ENCODE data around the gene INPP5E. TPM values are rescaled to one million over a fixed set of nuclear protein-coding genes. Genes with fewer than 3 reads are reported as not detected.

INPP5E gene
- total and polyA plus RNA-seq, 10 donors, result 7.8 to 25.3 (median 17.3) TPM

DNA sequence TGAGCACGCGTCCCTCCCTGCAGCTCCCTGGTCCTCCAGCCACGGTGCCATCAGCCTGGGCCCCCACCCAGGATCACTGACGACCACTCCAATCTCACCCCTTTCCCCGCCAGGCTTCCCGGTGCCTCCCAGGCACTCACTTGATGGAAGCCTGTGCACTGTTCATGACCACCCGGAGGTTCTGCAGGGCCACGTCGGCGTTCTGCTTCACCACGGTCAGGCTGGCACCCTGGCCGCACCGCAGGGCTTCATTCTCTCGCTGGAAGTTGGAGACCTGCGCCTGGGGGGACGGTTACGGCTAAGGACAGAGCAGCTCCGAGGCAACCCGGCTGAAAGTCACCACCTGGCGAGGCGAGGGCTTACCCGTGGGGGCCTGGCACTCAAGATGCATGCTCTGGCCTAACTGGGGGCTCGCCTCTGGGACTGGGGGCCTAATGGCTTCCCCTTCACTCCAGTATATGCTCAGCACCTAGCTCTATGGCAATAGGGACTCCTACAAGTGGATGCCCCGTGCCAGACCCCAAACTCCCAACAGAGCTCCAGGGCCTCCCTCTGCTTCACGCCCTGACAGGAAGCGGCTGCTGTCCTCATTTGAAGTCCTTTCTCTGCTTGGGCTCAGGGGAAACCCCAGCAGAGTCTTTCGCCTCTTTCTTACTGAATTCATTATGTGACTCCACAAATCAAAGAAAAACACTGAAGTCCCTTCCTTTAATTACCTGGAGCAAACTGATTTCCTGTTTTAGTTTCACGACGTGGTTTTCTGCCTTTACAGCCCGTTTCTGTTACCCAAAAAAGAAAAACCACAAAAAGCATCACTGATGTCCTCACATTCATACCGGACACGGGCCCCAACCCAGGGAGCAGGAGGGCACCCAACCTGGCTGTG, 35.5 kb downstream of the INPP5E start:
- Histone ChIP-seq H3K27me3 (replicated peaks in 1 of 7) (no peaks in the 10 kb centered on the region), H3K9me3 (no peaks in the 10 kb centered on the region), H3K4me1 (peaks cover 19 to 81% (median 49%) of the 10 kb centered on the region in 6 donors), H3K4me3 (peak overlapping the region in 1 of 8 donors; percentile 41), H3K27ac (peak overlapping the region; percentile 16 to 87 (median 70)), H3K36me3 (peaks cover 0 to 63% (median 37%) of the 10 kb centered on the region in 6 donors)
- peak; percentile 80 for DNase-seq
- 67 to 72% (median 71%) methylated on average over 24 to 32 of the region's 32 CpGs for WGBS, 5 donors
- intact Hi-C loops (cut with DNase I; ENCODE audit: low total_unique reads), result no loop called here
- TF ChIP-seq, protein P1, sequence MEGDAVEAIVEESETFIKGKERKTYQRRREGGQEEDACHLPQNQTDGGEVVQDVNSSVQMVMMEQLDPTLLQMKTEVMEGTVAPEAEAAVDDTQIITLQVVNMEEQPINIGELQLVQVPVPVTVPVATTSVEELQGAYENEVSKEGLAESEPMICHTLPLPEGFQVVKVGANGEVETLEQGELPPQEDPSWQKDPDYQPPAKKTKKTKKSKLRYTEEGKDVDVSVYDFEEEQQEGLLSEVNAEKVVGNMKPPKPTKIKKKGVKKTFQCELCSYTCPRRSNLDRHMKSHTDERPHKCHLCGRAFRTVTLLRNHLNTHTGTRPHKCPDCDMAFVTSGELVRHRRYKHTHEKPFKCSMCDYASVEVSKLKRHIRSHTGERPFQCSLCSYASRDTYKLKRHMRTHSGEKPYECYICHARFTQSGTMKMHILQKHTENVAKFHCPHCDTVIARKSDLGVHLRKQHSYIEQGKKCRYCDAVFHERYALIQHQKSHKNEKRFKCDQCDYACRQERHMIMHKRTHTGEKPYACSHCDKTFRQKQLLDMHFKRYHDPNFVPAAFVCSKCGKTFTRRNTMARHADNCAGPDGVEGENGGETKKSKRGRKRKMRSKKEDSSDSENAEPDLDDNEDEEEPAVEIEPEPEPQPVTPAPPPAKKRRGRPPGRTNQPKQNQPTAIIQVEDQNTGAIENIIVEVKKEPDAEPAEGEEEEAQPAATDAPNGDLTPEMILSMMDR (IDR thresholded peaks at IDR 0.05 in 8 of 11, conservative IDR thresholded peaks at IDR 0.05 in 3 of 11), result no peak
- peak in 1 of 3 donors; percentile 61 for TF ChIP-seq POLR2AphosphoS5 (IDR thresholded peaks at IDR 0.05)

DNA sequence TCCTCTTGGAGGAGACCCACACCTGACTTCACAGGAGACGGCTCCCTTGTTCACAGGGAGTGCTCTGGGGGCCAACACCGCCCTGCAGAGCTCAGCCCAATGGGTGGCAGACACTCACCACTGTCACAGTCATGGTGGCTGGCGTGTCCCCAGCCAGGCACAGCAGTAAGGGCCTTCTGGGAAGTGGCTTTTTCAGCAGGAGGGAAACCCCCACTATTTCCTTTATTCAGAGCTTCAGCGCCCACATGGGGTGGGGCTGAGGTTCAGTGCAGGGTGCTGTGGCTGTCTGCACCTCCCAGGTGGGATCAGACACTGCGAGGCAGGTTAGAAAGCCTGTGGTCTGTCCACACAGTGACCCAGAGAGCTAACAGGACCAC, 36.1 kb downstream of the INPP5E start:
- TF ChIP-seq POLR2AphosphoS5 (IDR thresholded peaks at IDR 0.05), result peak in 1 of 3 donors; percentile 53
- TF ChIP-seq, protein P1 (IDR thresholded peaks at IDR 0.05 in 8 of 11, conservative IDR thresholded peaks at IDR 0.05 in 3 of 11), result no peak
- Histone ChIP-seq H3K9me3 (no peaks in the 10 kb centered on the region), H3K27ac (peak overlapping the region in 7 of 8 donors; percentile 16 to 87 (median 72)), H3K36me3 (peaks cover 0 to 63% (median 37%) of the 10 kb centered on the region in 6 donors), H3K4me1 (peaks cover 25 to 81% (median 49%) of the 10 kb centered on the region in 6 donors), H3K27me3 (replicated peaks in 1 of 7) (no peaks in the 10 kb centered on the region), H3K4me3 (peak overlapping the region in 1 of 8 donors; percentile 41)
- intact Hi-C loops (cut with DNase I; ENCODE audit: low total_unique reads), result no loop called here
- 37 to 74% (median 55%) methylated on average over 5 of the region's 5 CpGs for WGBS, 5 donors
- peak; percentile 86 for DNase-seq

DNA sequence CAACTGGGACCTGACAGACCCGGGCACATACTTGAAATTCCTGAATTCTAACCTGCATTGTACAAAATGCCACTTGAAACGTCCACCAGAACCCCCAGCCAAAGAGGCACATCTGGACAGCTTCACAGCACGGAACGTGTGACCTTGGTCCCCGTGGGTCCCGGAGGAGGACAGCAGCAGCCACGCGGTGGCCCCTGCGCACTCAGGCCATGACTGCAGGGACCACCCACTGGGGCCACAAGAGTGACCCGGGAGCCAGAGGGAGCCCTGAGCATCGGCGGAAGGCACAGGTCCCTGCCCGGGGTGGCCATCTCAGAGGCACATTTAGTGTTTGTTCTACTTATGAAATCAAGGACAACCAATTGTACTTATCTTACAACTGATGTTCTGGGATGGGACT, 37.6 kb downstream of the INPP5E start:
- TF ChIP-seq POLR2A (IDR thresholded peaks at IDR 0.05) (no peak), POLR2AphosphoS5 (IDR thresholded peaks at IDR 0.05) (no peak)
- TF ChIP-seq, protein P1 (IDR thresholded peaks at IDR 0.05 in 8 of 11, conservative IDR thresholded peaks at IDR 0.05 in 3 of 11), result no peak
- H3K4me1 ChIP-seq, result peaks cover 26 to 80% (median 48%) of the 10 kb centered on the region in 6 donors
- peaks cover 0 to 62% (median 31%) of the 10 kb centered on the region in 6 donors for H3K36me3 ChIP-seq
- H3K27me3 ChIP-seq (replicated peaks in 1 of 7), result no peaks in the 10 kb centered on the region
- WGBS, 5 donors, result 83 to 91% (median 86%) methylated on average over 10 to 13 of the region's 13 CpGs
- H3K27ac ChIP-seq, result no peak overlapping the region
- DNase-seq, result peak; percentile 73
- H3K4me3 ChIP-seq, result no peak overlapping the region
- no peaks in the 10 kb centered on the region for H3K9me3 ChIP-seq
- intact Hi-C loops (cut with DNase I; ENCODE audit: low total_unique reads), result no loop called here
